ENCODE data around the gene MGAT5B. TPM values are rescaled to one million over a fixed set of nuclear protein-coding genes. Genes with fewer than 3 reads are reported as not detected.

Gene MGAT5B
- total and polyA plus RNA-seq, 2 experiments from 2014 or later = 1.6 to 10.0 TPM

- Histone ChIP-seq H3K9me2 (ENCODE audit: insufficient read depth) (no peaks in the 10 kb centered on the region), H3K4me2 (no peak overlapping the region), H3K4me3 (no peak overlapping the region), H2AFZ (no peak overlapping the region), H3K27me3 (ENCODE audit: insufficient read depth) (no peaks in the 10 kb centered on the region), H4K20me1 (replicated peaks; ENCODE audit: insufficient read depth) (no peaks in the 10 kb centered on the region), H3F3A (replicated peaks; ENCODE audit: low read depth) (no peaks in the 10 kb centered on the region), H3K4me1 (ENCODE audit: insufficient read depth) (no peaks in the 10 kb centered on the region), H3K79me2 (replicated peaks; ENCODE audit: insufficient read depth) (no peaks in the 10 kb centered on the region), H3K36me3 (ENCODE audit: insufficient read depth) (no peaks in the 10 kb centered on the region; the same call in 1 of the 2 replicates), H3K27ac (ENCODE audit: low read depth) (no peak overlapping the region)
- no peak for TF ChIP-seq STAT1 (IDR thresholded peaks at IDR 0.05; ENCODE audit: unreplicated experiment)
- TF ChIP-seq CREB1 (CRISPR knock-in tag; IDR thresholded peaks at IDR 0.05; ENCODE audit: low read depth) = no peak
- TF ChIP-seq ZNF114 (CRISPR knock-in tag; IDR thresholded peaks at IDR 0.05) = no peak
- no peak for TF ChIP-seq REST (IDR thresholded peaks at IDR 0.05; ENCODE audit: unreplicated experiment)
- TF ChIP-seq ETS1 (IDR thresholded peaks at IDR 0.05) = no peak
- TF ChIP-seq EZH2phosphoT487 (IDR thresholded peaks at IDR 0.05; ENCODE audit: unreplicated experiment) = no peak
- TF ChIP-seq EZH2 (IDR thresholded peaks at IDR 0.05; ENCODE audit: low read depth, unreplicated experiment) = no peak
- TF ChIP-seq ZNF462 (CRISPR knock-in tag; IDR thresholded peaks at IDR 0.05) = no peak
- no peak for TF ChIP-seq POLR2AphosphoS5 (IDR thresholded peaks at IDR 0.05; ENCODE audit: low read depth)
- no peak for TF ChIP-seq NANOG (IDR thresholded peaks at IDR 0.05; ENCODE audit: borderline replicate concordance)
- no peak for TF ChIP-seq JUNB (IDR thresholded peaks at IDR 0.05; ENCODE audit: unreplicated experiment)
- TF ChIP-seq CTCF (conservative IDR thresholded peaks at IDR 0.05; ENCODE audit: low read depth in 2 of 2) = no peak
- no peak for TF ChIP-seq ZNF331 (CRISPR knock-in tag; IDR thresholded peaks at IDR 0.05; ENCODE audit: low read depth)
- H3K4me3 Mint-ChIP-seq = no peak overlapping the region
- H3K36me3 Mint-ChIP-seq (ENCODE audit: low read depth) = peaks cover 19% of the 10 kb centered on the region; the same call in 2 of the 3 replicates
- no peak for DNase-seq (ENCODE audit: low spot score)
- peaks cover 7% of the 10 kb centered on the region for H3K27me3 Mint-ChIP-seq (ENCODE audit: insufficient read depth, low read depth, poor library complexity)
- peaks cover 7% of the 10 kb centered on the region for H3K4me1 Mint-ChIP-seq
- no peak overlapping the region for H3K27ac Mint-ChIP-seq
- no peak for ATAC-seq
- peaks cover 19% of the 10 kb centered on the region; the same call in 2 of the 3 replicates for H3K9me3 Mint-ChIP-seq
These were observed 24.1 kb downstream of the MGAT5B start for GRCh38 chr17:76892329-76892728.
